Liver (tissue), 3 donors: Measurements from ENCODE around the gene KCNK2.

Experiments used
- EGR1 ChIP-seq, 2 donors: IDR thresholded peaks; 2 replicates each; pipeline ENCODE4 v1.6.1; 2016 to 2018; ENCODE audit warnings: antibody characterized with exemption in 2 of 2, low read depth in 2 of 2
- FOXA1 ChIP-seq: IDR thresholded peaks from 2 replicates; pipeline ENCODE4 v1.6.1; 2016; ENCODE audit warnings: antibody characterized with exemption
- GABPA ChIP-seq, 2 donors: IDR thresholded peaks in 1 of 2; conservative IDR thresholded peaks in 1 of 2; 2 replicates each; pipeline ENCODE4 v1.6.1; 2016; ENCODE audit warnings: antibody characterized with exemption in 2 of 2, mild to moderate bottlenecking in 1 of 2, moderate library complexity in 1 of 2
- TAF1 ChIP-seq: conservative IDR thresholded peaks from 2 replicates; pipeline ENCODE4 v1.6.1; 2016; ENCODE audit warnings: antibody characterized with exemption, mild to moderate bottlenecking
- YY1 ChIP-seq: IDR thresholded peaks from 2 replicates; pipeline ENCODE4 v1.6.1; 2016; ENCODE audit warnings: antibody characterized with exemption, mild to moderate bottlenecking
- TF ChIP-seq, protein P1 (sequence below): fragments of 150-350 bp; IDR thresholded peaks from 2 replicates; pipeline ENCODE4 v1.5.1; 2017; ENCODE audit warnings: improper control_type of control experiment, low read depth, low read length; ENCODE audit not compliant: missing input control
- TF ChIP-seq, protein P2 (sequence below): IDR thresholded peaks from 2 replicates; pipeline ENCODE4 v1.6.1; 2016; ENCODE audit warnings: antibody characterized with exemption
- TF ChIP-seq, protein P3 (sequence below): IDR thresholded peaks from 2 replicates; pipeline ENCODE4 v1.6.1; 2016; ENCODE audit warnings: antibody characterized with exemption
- donor health status: healthy.
- donor health status: healthy.

DNA sequence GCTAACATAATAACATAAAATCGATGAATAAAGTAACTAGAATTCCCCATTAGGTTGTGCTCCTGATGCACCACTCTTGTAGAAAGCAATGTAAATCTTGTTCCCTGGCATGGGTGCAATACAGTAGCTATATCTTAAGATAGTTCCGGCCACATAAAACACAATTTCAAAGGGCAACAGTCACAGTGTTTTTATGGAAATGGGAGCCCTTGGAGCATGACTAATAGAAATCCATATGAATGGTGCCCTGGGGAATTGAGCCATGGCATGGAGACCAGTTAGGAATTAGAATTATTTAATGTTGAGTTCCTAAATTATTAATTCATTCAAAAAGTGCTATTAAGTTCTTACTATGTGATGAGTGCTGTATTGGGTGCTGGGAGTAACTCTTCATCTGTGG, 118.7 kb downstream of the KCNK2 start:
- TF ChIP-seq, protein P1, sequence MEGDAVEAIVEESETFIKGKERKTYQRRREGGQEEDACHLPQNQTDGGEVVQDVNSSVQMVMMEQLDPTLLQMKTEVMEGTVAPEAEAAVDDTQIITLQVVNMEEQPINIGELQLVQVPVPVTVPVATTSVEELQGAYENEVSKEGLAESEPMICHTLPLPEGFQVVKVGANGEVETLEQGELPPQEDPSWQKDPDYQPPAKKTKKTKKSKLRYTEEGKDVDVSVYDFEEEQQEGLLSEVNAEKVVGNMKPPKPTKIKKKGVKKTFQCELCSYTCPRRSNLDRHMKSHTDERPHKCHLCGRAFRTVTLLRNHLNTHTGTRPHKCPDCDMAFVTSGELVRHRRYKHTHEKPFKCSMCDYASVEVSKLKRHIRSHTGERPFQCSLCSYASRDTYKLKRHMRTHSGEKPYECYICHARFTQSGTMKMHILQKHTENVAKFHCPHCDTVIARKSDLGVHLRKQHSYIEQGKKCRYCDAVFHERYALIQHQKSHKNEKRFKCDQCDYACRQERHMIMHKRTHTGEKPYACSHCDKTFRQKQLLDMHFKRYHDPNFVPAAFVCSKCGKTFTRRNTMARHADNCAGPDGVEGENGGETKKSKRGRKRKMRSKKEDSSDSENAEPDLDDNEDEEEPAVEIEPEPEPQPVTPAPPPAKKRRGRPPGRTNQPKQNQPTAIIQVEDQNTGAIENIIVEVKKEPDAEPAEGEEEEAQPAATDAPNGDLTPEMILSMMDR = no peak
- TF ChIP-seq FOXA1 (no peak), GABPA (IDR thresholded peaks at IDR 0.05 in 1 of 2, conservative IDR thresholded peaks at IDR 0.05 in 1 of 2) (no peak), YY1 (no peak), EGR1 (IDR thresholded peaks at IDR 0.05; ENCODE audit: low read depth in 2 of 2) (no peak), TAF1 (no peak)
- TF ChIP-seq, protein P2, sequence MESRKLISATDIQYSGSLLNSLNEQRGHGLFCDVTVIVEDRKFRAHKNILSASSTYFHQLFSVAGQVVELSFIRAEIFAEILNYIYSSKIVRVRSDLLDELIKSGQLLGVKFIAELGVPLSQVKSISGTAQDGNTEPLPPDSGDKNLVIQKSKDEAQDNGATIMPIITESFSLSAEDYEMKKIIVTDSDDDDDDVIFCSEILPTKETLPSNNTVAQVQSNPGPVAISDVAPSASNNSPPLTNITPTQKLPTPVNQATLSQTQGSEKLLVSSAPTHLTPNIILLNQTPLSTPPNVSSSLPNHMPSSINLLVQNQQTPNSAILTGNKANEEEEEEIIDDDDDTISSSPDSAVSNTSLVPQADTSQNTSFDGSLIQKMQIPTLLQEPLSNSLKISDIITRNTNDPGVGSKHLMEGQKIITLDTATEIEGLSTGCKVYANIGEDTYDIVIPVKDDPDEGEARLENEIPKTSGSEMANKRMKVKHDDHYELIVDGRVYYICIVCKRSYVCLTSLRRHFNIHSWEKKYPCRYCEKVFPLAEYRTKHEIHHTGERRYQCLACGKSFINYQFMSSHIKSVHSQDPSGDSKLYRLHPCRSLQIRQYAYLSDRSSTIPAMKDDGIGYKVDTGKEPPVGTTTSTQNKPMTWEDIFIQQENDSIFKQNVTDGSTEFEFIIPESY = no peak
- TF ChIP-seq, protein P3, sequence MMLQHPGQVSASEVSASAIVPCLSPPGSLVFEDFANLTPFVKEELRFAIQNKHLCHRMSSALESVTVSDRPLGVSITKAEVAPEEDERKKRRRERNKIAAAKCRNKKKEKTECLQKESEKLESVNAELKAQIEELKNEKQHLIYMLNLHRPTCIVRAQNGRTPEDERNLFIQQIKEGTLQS = no peak
